Activated naive CD4-positive, alpha-beta T cell (primary cell): ENCODE data around the gene TEX264.

Experiments
- DNase-seq, 4 experiments: peaks; one replicate each; lab custom pipeline; 2025; lab: John Stamatoyannopoulos, UW

TEX264 gene

DNA sequence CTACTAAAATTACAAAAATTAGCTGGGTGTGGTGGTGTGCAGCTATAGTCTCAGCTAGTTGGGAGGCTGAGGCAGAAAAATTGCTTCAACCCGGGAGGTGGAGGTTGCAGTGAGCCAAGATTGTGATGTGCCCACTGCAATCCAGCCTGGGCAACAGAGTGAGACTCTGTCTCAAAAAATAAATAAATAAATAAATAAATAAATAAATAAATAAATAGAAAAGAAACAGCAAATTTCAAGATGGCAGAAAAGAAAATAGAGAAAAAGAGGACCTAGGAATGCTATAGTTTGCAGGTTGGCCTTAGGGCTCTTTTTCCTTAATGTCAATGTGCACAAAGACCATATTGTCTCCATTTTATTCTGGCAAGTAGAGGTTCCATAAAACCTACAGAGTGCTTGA is 79.8 kb downstream of the TEX264 start:
- DNase-seq = no peak

DNA sequence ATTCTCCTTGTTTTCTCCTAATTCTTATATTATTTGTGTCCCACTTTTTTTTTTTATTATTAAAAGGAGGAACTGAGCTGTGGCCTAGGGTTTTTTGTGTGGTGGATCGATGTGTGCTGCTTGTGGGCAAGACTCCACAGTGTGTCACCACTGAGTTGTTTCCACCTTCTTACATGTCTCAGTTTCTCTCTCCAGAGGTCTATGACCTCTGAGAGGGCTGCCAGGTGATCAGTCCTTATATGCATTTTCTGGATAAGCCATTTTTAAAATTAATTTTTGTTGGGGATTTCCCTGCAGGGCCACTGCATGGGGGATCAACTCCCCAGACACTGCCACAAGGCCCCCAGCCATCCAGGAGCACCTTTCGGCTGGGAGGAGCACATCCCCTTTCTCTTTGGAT is 80.2 kb downstream of the TEX264 start:
- DNase-seq = no peak
